Measurements from ENCODE around the gene APBA1.

Gene APBA1

GRCh38 chr9:69388596-69388995 lies 283.6 kb downstream of the APBA1 start:
- no peak for TF ChIP-seq CTCF (IDR thresholded peaks at IDR 0.05; ENCODE audit: insufficient read depth, low read length, poor library complexity, severe bottlenecking)
- no peak for TF ChIP-seq EZH2phosphoT487 (conservative IDR thresholded peaks at IDR 0.05; ENCODE audit: low read length)
- H3K36me3 ChIP-seq (ENCODE audit: low read length) = no peaks in the 10 kb centered on the region
- 0 out of 2 replicates have a peak, but pooled peaks cover 3% of the 10 kb centered on the region for H3K27me3 ChIP-seq (ENCODE audit: low read length)
- H3K79me2 ChIP-seq (ENCODE audit: insufficient read depth, low read length) = no peaks in the 10 kb centered on the region
- H3F3A ChIP-seq (ENCODE audit: insufficient read depth) = no peaks in the 10 kb centered on the region
- H4K20me1 ChIP-seq (ENCODE audit: low read depth, low read length) = no peaks in the 10 kb centered on the region
- no peak overlapping the region for H3K9ac ChIP-seq (ENCODE audit: low read length)
- no peaks in the 10 kb centered on the region for H3K9me2 ChIP-seq (replicated peaks; ENCODE audit: insufficient read depth, low read length)
- no peak overlapping the region for H2AFZ ChIP-seq (ENCODE audit: low read depth, low read length, severe bottlenecking)
- H3K4me2 ChIP-seq (ENCODE audit: low read depth, low read length, poor library complexity, severe bottlenecking) = no peak overlapping the region
- no peak overlapping the region for H3K4me3 ChIP-seq (ENCODE audit: insufficient read depth, low read length, poor library complexity, severe bottlenecking)
- no peaks in the 10 kb centered on the region for H3K9me3 ChIP-seq (ENCODE audit: insufficient read depth, low read length)
- H3K27ac ChIP-seq (ENCODE audit: low read depth, low read length) = no peak overlapping the region

GRCh38 chr9:69386651-69387050 lies 285.5 kb downstream of the APBA1 start:
- TF ChIP-seq EZH2phosphoT487 (conservative IDR thresholded peaks at IDR 0.05; ENCODE audit: low read length) = no peak
- TF ChIP-seq CTCF (IDR thresholded peaks at IDR 0.05; ENCODE audit: insufficient read depth, low read length, poor library complexity, severe bottlenecking) = no peak
- Histone ChIP-seq H3K79me2 (ENCODE audit: insufficient read depth, low read length) (no peaks in the 10 kb centered on the region), H4K20me1 (ENCODE audit: low read depth, low read length) (no peaks in the 10 kb centered on the region), H3K36me3 (ENCODE audit: low read length) (no peaks in the 10 kb centered on the region), H3K4me3 (ENCODE audit: insufficient read depth, low read length, poor library complexity, severe bottlenecking) (no peak overlapping the region), H3K9me3 (ENCODE audit: insufficient read depth, low read length) (no peaks in the 10 kb centered on the region), H3K27me3 (ENCODE audit: low read length) (0 out of 2 replicates have a peak, but pooled peaks cover 3% of the 10 kb centered on the region), H3K27ac (ENCODE audit: low read depth, low read length) (no peak overlapping the region), H3K9ac (ENCODE audit: low read length) (no peak overlapping the region), H3K9me2 (replicated peaks; ENCODE audit: insufficient read depth, low read length) (no peaks in the 10 kb centered on the region), H2AFZ (ENCODE audit: low read depth, low read length, severe bottlenecking) (no peak overlapping the region), H3K4me2 (ENCODE audit: low read depth, low read length, poor library complexity, severe bottlenecking) (no peak overlapping the region), H3F3A (ENCODE audit: insufficient read depth) (no peaks in the 10 kb centered on the region)

- Histone ChIP-seq H3K79me2 (ENCODE audit: insufficient read depth, low read length) (no peaks in the 10 kb centered on the region), H3K9ac (ENCODE audit: low read length) (no peak overlapping the region), H3K27ac (ENCODE audit: low read depth, low read length) (no peak overlapping the region), H3K9me3 (ENCODE audit: insufficient read depth, low read length) (no peaks in the 10 kb centered on the region), H3K4me3 (ENCODE audit: insufficient read depth, low read length, poor library complexity, severe bottlenecking) (no peak overlapping the region), H3F3A (ENCODE audit: insufficient read depth) (no peaks in the 10 kb centered on the region), H3K4me2 (ENCODE audit: low read depth, low read length, poor library complexity, severe bottlenecking) (no peak overlapping the region), H2AFZ (ENCODE audit: low read depth, low read length, severe bottlenecking) (no peak overlapping the region), H3K27me3 (ENCODE audit: low read length) (0 out of 2 replicates have a peak, but pooled peaks cover 3% of the 10 kb centered on the region), H4K20me1 (ENCODE audit: low read depth, low read length) (no peaks in the 10 kb centered on the region), H3K9me2 (replicated peaks; ENCODE audit: insufficient read depth, low read length) (no peaks in the 10 kb centered on the region), H3K36me3 (ENCODE audit: low read length) (no peaks in the 10 kb centered on the region)
- TF ChIP-seq CTCF (IDR thresholded peaks at IDR 0.05; ENCODE audit: insufficient read depth, low read length, poor library complexity, severe bottlenecking) (no peak), EZH2phosphoT487 (conservative IDR thresholded peaks at IDR 0.05; ENCODE audit: low read length) (no peak)
Measured at GRCh38 chr9:69385581-69386033, 286.6 kb downstream of the APBA1 start.

Measured in SU-DHL-6 (cell line).